ENCODE results near the gene RPAP2. TPM values are rescaled to one million over a fixed set of nuclear protein-coding genes. Genes with fewer than 3 reads are reported as not detected.
"Not testable (repeated sequence)": the region's sequence is repeated elsewhere in the genome, so short reads cannot be mapped to it uniquely, and the experiment has no call there.

The RPAP2 gene
- total RNA-seq, 6 experiments from 2014 or later, result 7.1 to 12.7 (median 11.1) TPM

DNA sequence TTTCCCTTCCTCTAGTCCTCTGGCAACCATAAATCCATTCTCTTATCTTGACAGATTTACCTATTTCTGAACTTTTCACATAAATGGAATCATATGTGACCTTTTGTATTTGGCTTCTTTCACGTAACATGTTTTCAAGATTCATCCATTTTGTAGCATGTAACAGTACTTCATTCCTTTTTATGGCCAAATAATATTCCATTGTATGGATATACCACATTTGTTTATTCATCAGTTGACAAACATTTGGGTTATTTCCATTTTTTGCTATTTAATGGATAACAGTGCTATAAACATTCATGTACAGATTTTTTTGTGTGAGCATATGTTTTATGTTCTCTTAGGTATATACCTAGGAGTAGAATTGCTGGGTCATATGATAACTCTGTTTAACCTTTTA lies 54.0 kb downstream of the RPAP2 start:
- 88% methylated on average over 1 of the region's 1 CpG for WGBS (ENCODE audit: insufficient coverage, low coverage, low lambda C conversion rate, missing lambda C conversion rate)
- TF ChIP-seq, protein P1, sequence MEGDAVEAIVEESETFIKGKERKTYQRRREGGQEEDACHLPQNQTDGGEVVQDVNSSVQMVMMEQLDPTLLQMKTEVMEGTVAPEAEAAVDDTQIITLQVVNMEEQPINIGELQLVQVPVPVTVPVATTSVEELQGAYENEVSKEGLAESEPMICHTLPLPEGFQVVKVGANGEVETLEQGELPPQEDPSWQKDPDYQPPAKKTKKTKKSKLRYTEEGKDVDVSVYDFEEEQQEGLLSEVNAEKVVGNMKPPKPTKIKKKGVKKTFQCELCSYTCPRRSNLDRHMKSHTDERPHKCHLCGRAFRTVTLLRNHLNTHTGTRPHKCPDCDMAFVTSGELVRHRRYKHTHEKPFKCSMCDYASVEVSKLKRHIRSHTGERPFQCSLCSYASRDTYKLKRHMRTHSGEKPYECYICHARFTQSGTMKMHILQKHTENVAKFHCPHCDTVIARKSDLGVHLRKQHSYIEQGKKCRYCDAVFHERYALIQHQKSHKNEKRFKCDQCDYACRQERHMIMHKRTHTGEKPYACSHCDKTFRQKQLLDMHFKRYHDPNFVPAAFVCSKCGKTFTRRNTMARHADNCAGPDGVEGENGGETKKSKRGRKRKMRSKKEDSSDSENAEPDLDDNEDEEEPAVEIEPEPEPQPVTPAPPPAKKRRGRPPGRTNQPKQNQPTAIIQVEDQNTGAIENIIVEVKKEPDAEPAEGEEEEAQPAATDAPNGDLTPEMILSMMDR (IDR thresholded peaks at IDR 0.05), result no peak
- TF ChIP-seq POLR2A (IDR thresholded peaks at IDR 0.05), result no peak

DNA sequence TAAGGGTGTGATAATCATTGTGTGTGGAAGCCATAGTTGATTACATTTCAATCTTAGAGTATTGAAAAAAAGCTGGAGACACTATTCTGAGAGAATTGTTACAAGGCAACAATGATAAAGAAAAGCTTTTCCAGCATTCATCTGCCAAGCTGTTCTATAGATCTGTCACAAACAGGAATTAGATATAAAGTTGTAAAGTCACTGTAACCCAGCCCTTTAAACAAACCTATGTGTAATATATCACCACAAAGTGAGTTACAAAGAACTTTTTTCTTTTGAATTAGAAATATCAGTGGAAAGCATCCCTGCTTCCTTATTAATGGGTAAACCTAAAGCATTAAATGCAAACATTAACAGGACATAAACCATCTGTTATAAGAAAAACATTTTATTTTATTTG lies 55.4 kb downstream of the RPAP2 start:
- Histone ChIP-seq H3K4me1 (no peaks in the 10 kb centered on the region), H3K27ac (no peak overlapping the region), H3K27me3 (no peaks in the 10 kb centered on the region), H3K9me3 (no peaks in the 10 kb centered on the region), H3K36me3 (no peaks in the 10 kb centered on the region), H3K4me3 (no peak overlapping the region)
- TF ChIP-seq, protein P1 (IDR thresholded peaks at IDR 0.05), result no peak
- no peak for TF ChIP-seq POLR2A (IDR thresholded peaks at IDR 0.05)
- DNase-seq (no peak), ATAC-seq (no peak)
- intact Hi-C loops (cut with DNase I), result no loop called here

More for the DNA sequence above, 54.0 kb downstream of the RPAP2 start:
- DNase-seq, result no peak
- H3K4me1 ChIP-seq, result no peaks in the 10 kb centered on the region
- H3K27me3 ChIP-seq, result no peaks in the 10 kb centered on the region
- intact Hi-C loops (cut with DNase I), result no loop called here
- H3K36me3 ChIP-seq, result peaks cover 0 to 3% (median 0%) of the 10 kb centered on the region in 4 donors
- no peak overlapping the region for H3K4me3 ChIP-seq
- ATAC-seq, result no peak
- H3K27ac ChIP-seq, result no peak overlapping the region
- H3K9me3 ChIP-seq, result no peaks in the 10 kb centered on the region

DNA sequence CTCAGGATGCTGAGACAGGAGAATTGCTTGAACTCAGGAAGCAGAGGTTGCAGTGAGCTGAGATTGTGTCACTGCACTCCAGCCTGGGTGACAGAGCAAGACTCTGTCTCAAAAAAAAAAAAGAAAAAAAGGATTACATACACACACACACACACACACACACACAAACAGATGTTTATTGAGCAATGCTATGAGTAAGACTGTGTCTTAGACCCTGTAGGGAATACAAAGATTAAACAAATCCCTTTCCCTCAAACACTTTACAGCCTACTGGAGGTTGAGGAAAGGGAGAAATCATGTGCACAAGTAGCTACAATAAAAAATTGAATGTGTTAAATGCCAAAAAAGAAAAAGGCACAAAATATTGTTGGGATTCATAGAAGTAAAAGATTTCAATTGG lies 58.1 kb downstream of the RPAP2 start:
- Histone ChIP-seq H3K9me3 (no peaks in the 10 kb centered on the region), H3K27ac (no peak overlapping the region), H3K27me3 (no peaks in the 10 kb centered on the region), H3K4me1 (no peaks in the 10 kb centered on the region), H3K4me3 (no peak overlapping the region), H3K36me3 (no peaks in the 10 kb centered on the region)
- DNase-seq, result no peak
- intact Hi-C loops (cut with DNase I), result no loop called here
- TF ChIP-seq POLR2A (IDR thresholded peaks at IDR 0.05), result no peak
- TF ChIP-seq, protein P1 (IDR thresholded peaks at IDR 0.05), result no peak
- peak in 3 of 4 donors; percentile 13 to 52 (median 49) for ATAC-seq

DNA sequence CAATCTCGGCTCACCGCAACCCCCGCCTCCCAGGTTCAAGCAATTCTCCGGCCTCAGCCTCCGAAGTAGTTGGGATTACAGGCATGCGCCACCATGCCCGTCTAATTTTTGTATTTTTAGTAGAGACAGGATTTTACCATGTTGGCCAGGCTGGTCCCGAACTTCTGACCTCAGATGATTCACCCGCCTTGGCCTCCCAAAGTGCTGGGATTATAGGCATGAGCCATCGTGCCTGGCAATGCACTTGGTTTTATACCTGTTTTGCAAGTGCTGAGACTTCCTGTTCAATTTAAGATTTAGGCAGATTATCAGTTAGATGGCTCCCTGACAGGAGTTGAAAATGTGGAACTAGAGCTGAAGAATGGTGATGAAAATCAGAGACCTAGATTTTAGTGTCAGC lies 60.5 kb downstream of the RPAP2 start:
- H3K4me1 ChIP-seq; H3K9me3 ChIP-seq; ATAC-seq; H3K36me3 ChIP-seq; H3K4me3 ChIP-seq; H3K27ac ChIP-seq; H3K27me3 ChIP-seq; DNase-seq; intact Hi-C loops (cut with DNase I): not testable (repeated sequence)
- WGBS (ENCODE audit: insufficient coverage, low coverage, low lambda C conversion rate, missing lambda C conversion rate), result 91% methylated on average over 10 of the region's 10 CpGs

DNA sequence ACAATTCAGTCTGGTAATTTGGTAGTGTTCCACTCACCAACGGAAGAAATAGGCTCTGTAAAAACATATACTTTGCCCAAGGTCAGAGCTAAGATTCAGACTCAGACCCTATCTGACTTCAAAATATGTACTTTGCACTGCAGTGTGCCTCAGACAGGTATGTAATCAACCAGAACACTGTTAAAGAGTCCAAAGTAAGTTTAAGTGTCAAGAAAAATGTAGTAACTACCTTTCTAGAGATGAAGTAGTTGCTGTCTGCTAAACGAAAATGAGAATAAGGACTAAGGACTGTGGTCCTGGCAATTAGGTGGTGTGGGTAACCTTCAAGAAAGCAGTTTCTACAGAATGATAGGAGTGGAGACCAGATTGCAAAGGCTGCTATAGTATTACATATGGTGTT lies 61.1 kb downstream of the RPAP2 start:
- Histone ChIP-seq H3K27ac (no peak overlapping the region), H3K36me3 (no peaks in the 10 kb centered on the region), H3K4me1 (no peaks in the 10 kb centered on the region), H3K27me3 (no peaks in the 10 kb centered on the region), H3K9me3 (no peaks in the 10 kb centered on the region), H3K4me3 (no peak overlapping the region)
- no peak for DNase-seq
- WGBS (ENCODE audit: insufficient coverage, low coverage, low lambda C conversion rate, missing lambda C conversion rate), result 76% methylated on average over 2 of the region's 2 CpGs
- intact Hi-C loops (cut with DNase I), result no loop called here
- no peak for ATAC-seq
- no peak for TF ChIP-seq POLR2A (IDR thresholded peaks at IDR 0.05)
- TF ChIP-seq, protein P1 (IDR thresholded peaks at IDR 0.05), result no peak

All from right lobe of liver (tissue), 6 donors.